CD4-positive, alpha-beta T cell (primary cell): ENCODE data around the gene RSU1. TPM values are rescaled to one million over a fixed set of nuclear protein-coding genes. Genes with fewer than 3 reads are reported as not detected.
"Not testable (repeated sequence)": the region's sequence is repeated elsewhere in the genome, so short reads cannot be mapped to it uniquely, and the experiment has no call there.

Experiments
- ATAC-seq: fragments of 200-7000 bp; cut with Tn5 transposase; one replicate; pipeline ENCODE4 v1.10.0; 2022; ENCODE audit warnings: mild to moderate bottlenecking; ENCODE audit not compliant: poor library complexity
- CTCF ChIA-PET: fragments of 350-600 bp; sonication (Branson Sonifier 250); formaldehyde crosslinking; loops from one replicate; lab custom pipeline; 2021; ENCODE audit warnings: antibody characterized with exemption, inconsistent platforms; lab: Charles Lee
- POLR2A ChIA-PET: fragments of 350-600 bp; sonication (Branson Sonifier 250); formaldehyde crosslinking; loops from one replicate; lab custom pipeline; 2021; ENCODE audit warnings: antibody characterized with exemption, inconsistent platforms; lab: Charles Lee
- DNase-seq, 14 experiments: peaks; one replicate each; pipeline ENCODE4 v3.0.0-alpha.2; 2013 to 2020; ENCODE audit warnings: mixed read lengths in 2 of 14
- H3K27ac ChIP-seq, 2 donors: one replicate each; pipeline versions ENCODE4 v1.5.1 to v1.7.0; 2013; ENCODE audit warnings: low read length in 2 of 2, low read depth in 1 of 2, mild to moderate bottlenecking in 1 of 2
- H3K27me3 ChIP-seq, 2 experiments: 1 replicate in 1 of 2; 2 replicates in 1 of 2; pipeline versions ENCODE4 v1.6.1 to v1.7.0; 2013; ENCODE audit warnings: low read length in 2 of 2, control low read depth in 1 of 2, mild to moderate bottlenecking in 1 of 2, moderate library complexity in 1 of 2; ENCODE audit not compliant: insufficient read depth in 2 of 2, control insufficient read depth in 1 of 2
- H3K36me3 ChIP-seq: one replicate; pipeline ENCODE4 v1.6.1; 2013; ENCODE audit warnings: low read length, control low read depth; ENCODE audit not compliant: insufficient read depth
- H3K4me1 ChIP-seq: one replicate; pipeline ENCODE4 v1.6.1; 2013; ENCODE audit warnings: low read length, control low read depth; ENCODE audit not compliant: insufficient read depth
- H3K4me3 ChIP-seq: one replicate; pipeline ENCODE4 v1.5.1; 2013; ENCODE audit warnings: mild to moderate bottlenecking, low read length, moderate library complexity
- H3K9me3 ChIP-seq, 2 experiments: 1 replicate in 1 of 2; 2 replicates in 1 of 2; pipeline versions ENCODE4 v1.6.1 to v1.7.0; 2013; ENCODE audit warnings: low read length in 2 of 2, mild to moderate bottlenecking in 2 of 2, control low read depth in 1 of 2, moderate library complexity in 1 of 2; ENCODE audit not compliant: control insufficient read depth in 1 of 2, insufficient read depth in 1 of 2
- H3K27ac Mint-ChIP-seq: one replicate; pipeline ENCODE4 v1.8.0; 2020; ENCODE audit warnings: mixed read lengths
- H3K27me3 Mint-ChIP-seq: one replicate; pipeline ENCODE4 v1.8.0; 2021; ENCODE audit warnings: mixed read lengths
- H3K36me3 Mint-ChIP-seq: one replicate; pipeline ENCODE4 v1.8.0; 2021; ENCODE audit warnings: low read depth, mixed read lengths
- H3K4me1 Mint-ChIP-seq: one replicate; pipeline ENCODE4 v1.8.0; 2021; ENCODE audit warnings: low read depth, mixed read lengths
- H3K4me3 Mint-ChIP-seq: one replicate; pipeline ENCODE4 v1.8.0; 2020; ENCODE audit warnings: mild to moderate bottlenecking, mixed read lengths
- H3K9me3 Mint-ChIP-seq: one replicate; pipeline ENCODE4 v1.8.0; 2020; ENCODE audit warnings: mixed read lengths
- CTCF ChIP-seq: fragments of 200-600 bp; IDR thresholded peaks from one replicate; pipeline ENCODE4 v1.8.0; 2022; ENCODE audit warnings: antibody characterized with exemption, mild to moderate bottlenecking
- intact Hi-C, 2 experiments: fragments of 100-400 bp; cut with DNase I in 1 of 2; cut with micrococcal nuclease in 1 of 2; formaldehyde crosslinking; loops; one replicate each; pipeline versions ENCODE4 v1.15.1 to v1.9.0; 2023 to 2025; cut with DNase I, micrococcal nuclease
- total RNA-seq, 174 experiments: library from RNA in 2 of 174; stranded (reverse) in 2 of 174; gene quantifications; one replicate each; pipeline ENCODE4 v1.2.3 and lab custom pipeline; 2021 to 2026

RSU1 gene
- total RNA-seq, 2 experiments from 2014 or later = 26.2 to 28.8 TPM

- DNase-seq (no peak), ATAC-seq (no peak)
- Mint-ChIP-seq H3K27me3 (no peaks in the 10 kb centered on the region), H3K9me3 (no peaks in the 10 kb centered on the region), H3K4me3 (no peak overlapping the region), H3K27ac (no peak overlapping the region), H3K4me1 (no peaks in the 10 kb centered on the region), H3K36me3 (peaks cover 89% of the 10 kb centered on the region)
- ChIA-PET POLR2A (no interaction called here), CTCF (no interaction called here)
- TF ChIP-seq CTCF = no peak
- intact Hi-C loops = no loop called here
- Histone ChIP-seq H3K9me3 (no peaks in the 10 kb centered on the region), H3K27me3 (no peaks in the 10 kb centered on the region), H3K36me3 (peaks cover 37% of the 10 kb centered on the region), H3K27ac (no peak overlapping the region), H3K4me3 (no peak overlapping the region), H3K4me1 (no peaks in the 10 kb centered on the region)
Observed at GRCh38 chr10:16754765-16755164, 62.5 kb downstream of the RSU1 start.

GRCh38 chr10:16752849-16753248 is 64.4 kb downstream of the RSU1 start:
- POLR2A ChIA-PET, H3K4me1 Mint-ChIP-seq, H3K4me3 Mint-ChIP-seq, CTCF ChIA-PET, H3K27ac Mint-ChIP-seq, H3K9me3 ChIP-seq, H3K4me3 ChIP-seq, intact Hi-C loops, ATAC-seq, H3K27me3 ChIP-seq, H3K27ac ChIP-seq, H3K9me3 Mint-ChIP-seq, H3K27me3 Mint-ChIP-seq, H3K4me1 ChIP-seq, DNase-seq: not testable (repeated sequence)
- H3K36me3 Mint-ChIP-seq = peaks cover 94% of the 10 kb centered on the region
- H3K36me3 ChIP-seq = peaks cover 41% of the 10 kb centered on the region

GRCh38 chr10:16752099-16752498 is 65.1 kb downstream of the RSU1 start:
- Histone ChIP-seq H3K27ac (no peak overlapping the region), H3K9me3 (no peaks in the 10 kb centered on the region), H3K36me3 (peaks cover 43% of the 10 kb centered on the region), H3K4me3 (no peak overlapping the region), H3K27me3 (no peaks in the 10 kb centered on the region), H3K4me1 (no peaks in the 10 kb centered on the region)
- ATAC-seq (no peak), DNase-seq (no peak)
- Mint-ChIP-seq H3K27me3 (no peaks in the 10 kb centered on the region), H3K4me1 (no peaks in the 10 kb centered on the region), H3K9me3 (no peaks in the 10 kb centered on the region), H3K4me3 (no peak overlapping the region), H3K27ac (no peak overlapping the region), H3K36me3 (peaks cover 93% of the 10 kb centered on the region)
- TF ChIP-seq CTCF = no peak
- POLR2A ChIA-PET = no interaction called here
- CTCF ChIA-PET = no interaction called here
- intact Hi-C loops = no loop called here

GRCh38 chr10:16751244-16751643 is 66.0 kb downstream of the RSU1 start:
- Histone ChIP-seq H3K9me3 (no peaks in the 10 kb centered on the region), H3K4me3 (no peak overlapping the region), H3K4me1 (no peaks in the 10 kb centered on the region), H3K27ac (no peak overlapping the region), H3K36me3 (peaks cover 49% of the 10 kb centered on the region), H3K27me3 (no peaks in the 10 kb centered on the region)
- Mint-ChIP-seq H3K4me3 (no peak overlapping the region), H3K27ac (no peak overlapping the region), H3K4me1 (no peaks in the 10 kb centered on the region), H3K27me3 (no peaks in the 10 kb centered on the region), H3K9me3 (no peaks in the 10 kb centered on the region), H3K36me3 (peaks cover 93% of the 10 kb centered on the region)
- POLR2A ChIA-PET = no interaction called here
- CTCF ChIA-PET = no interaction called here
- ATAC-seq = no peak
- intact Hi-C loops = no loop called here
- no peak for DNase-seq
- TF ChIP-seq CTCF = no peak
